K562 (cell line): ENCODE measurements around the gene NMRAL1. TPM values are rescaled to one million over a fixed set of nuclear protein-coding genes. Genes with fewer than 3 reads are reported as not detected.

Experiments used
- BCL6 ChIP-seq: fragments of 250-450 bp; sonication (Bioruptor Pico); IDR thresholded peaks from 2 replicates; pipeline ENCODE4 v1.4.0; 2020
- HDAC1 ChIP-seq, 2 experiments: fragments of 450-650 bp; IDR thresholded peaks; 2 replicates each; pipeline ENCODE4 v1.6.1; 2016 to 2017; ENCODE audit warnings: inconsistent platforms in 1 of 2, mild to moderate bottlenecking in 1 of 2, moderate library complexity in 1 of 2
- HEY1 ChIP-seq: fragments of 250-450 bp; sonication (Bioruptor Pico); IDR thresholded peaks from 2 replicates; pipeline ENCODE4 v1.5.0; 2020; ENCODE audit warnings: mild to moderate bottlenecking, moderate library complexity, borderline replicate concordance
- KLF6 ChIP-seq: fragments of 250-450 bp; sonication (Bioruptor Pico); IDR thresholded peaks from 2 replicates; pipeline ENCODE4 v1.4.0; 2020; ENCODE audit warnings: mild to moderate bottlenecking, moderate library complexity, borderline replicate concordance
- LEF1 ChIP-seq: fragments of 450-650 bp; IDR thresholded peaks from 2 replicates; pipeline ENCODE4 v1.6.1; 2016; ENCODE audit warnings: mild to moderate bottlenecking
- MAX ChIP-seq: sonication (generic); formaldehyde crosslinking; IDR thresholded peaks from 2 replicates; pipeline ENCODE4 v1.9.0; 2022; ENCODE audit warnings: mild to moderate bottlenecking, missing genetic modification reagents
- MLLT1 ChIP-seq, 2 experiments: fragments of 450-650 bp; IDR thresholded peaks; 2 replicates each; pipeline ENCODE4 v1.6.1; 2016
- MTA1 ChIP-seq: fragments of 450-650 bp; IDR thresholded peaks from 2 replicates; pipeline ENCODE4 v1.6.1; 2017; ENCODE audit warnings: borderline replicate concordance
- NR2C1 ChIP-seq, 2 experiments: fragments of 450-650 bp; IDR thresholded peaks; 2 replicates each; pipeline ENCODE4 v1.6.1; 2017; ENCODE audit warnings: mild to moderate bottlenecking in 2 of 2, antibody characterized with exemption in 1 of 2, inconsistent platforms in 1 of 2, missing compliant biosample characterization in 1 of 2, missing genetic modification characterization in 1 of 2
- POLR3G ChIP-seq: IDR thresholded peaks from 2 replicates; pipeline ENCODE4 v1.6.1; 2011; ENCODE audit not compliant: insufficient read length, insufficient replicate concordance; ENCODE audit errors: extremely low read depth
- PURB ChIP-seq: sonication (generic); formaldehyde crosslinking; IDR thresholded peaks from 2 replicates; pipeline ENCODE4 v1.9.0; 2021; ENCODE audit warnings: low read depth, mild to moderate bottlenecking, missing genetic modification reagents
- RB1 ChIP-seq: fragments of 450-650 bp; IDR thresholded peaks from 2 replicates; pipeline ENCODE4 v1.6.1; 2017; ENCODE audit warnings: low read depth, mild to moderate bottlenecking
- SPI1 ChIP-seq: IDR thresholded peaks from 2 replicates; pipeline ENCODE4 v1.6.1; 2011; ENCODE audit warnings: low read depth, low read length, control low read depth, borderline replicate concordance
- SUPT5H ChIP-seq: fragments of 450-650 bp; IDR thresholded peaks from 2 replicates; pipeline ENCODE4 v1.6.1; 2016
- TAF1 ChIP-seq: IDR thresholded peaks from 2 replicates; pipeline ENCODE4 v1.6.1; 2011; ENCODE audit warnings: mild to moderate bottlenecking, low read length, moderate library complexity; ENCODE audit not compliant: insufficient read depth, control insufficient read depth, severe bottlenecking; ENCODE audit errors: extremely low read depth
- UBTF ChIP-seq, 2 experiments: IDR thresholded peaks; 2 replicates each; pipeline ENCODE4 v1.6.1; 2012; ENCODE audit warnings: improper control_type of control experiment in 2 of 2, low read depth in 2 of 2, low read length in 2 of 2, borderline replicate concordance in 1 of 2
- VEZF1 ChIP-seq: fragments of 200-800 bp; sonication (Bioruptor generic); IDR thresholded peaks from 2 replicates; pipeline ENCODE4 v1.6.1; 2017; ENCODE audit warnings: missing genetic modification characterization, missing compliant biosample characterization
- ZNF316 ChIP-seq: fragments of 450-650 bp; IDR thresholded peaks from 2 replicates; pipeline ENCODE4 v1.6.1; 2016
- ZNF347 ChIP-seq: fragments of 450-650 bp; formaldehyde crosslinking; IDR thresholded peaks from 2 replicates; pipeline ENCODE4 v1.4.0; 2020; ENCODE audit warnings: low read depth, mild to moderate bottlenecking, moderate library complexity
- ZNF740 ChIP-seq, 3 experiments: fragments of 200-800 bp in 1 of 3; sonication (Bioruptor generic) in 1 of 3; sonication (generic) in 1 of 3; formaldehyde crosslinking in 1 of 3; IDR thresholded peaks; 2 replicates each; pipeline versions ENCODE4 v1.6.1 to v1.8.0; 2016 to 2022; ENCODE audit warnings: mild to moderate bottlenecking in 2 of 3, missing compliant biosample characterization in 2 of 3, missing genetic modification characterization in 2 of 3, missing genetic modification reagents in 1 of 3
- polyA plus RNA-seq, 8 experiments: library from polyadenylated mRNA; depleted of rRNA in 4 of 8; stranded (reverse) in 5 of 8; unstranded in 3 of 8; fragments of >200 nt; fragmentation: Nextera tagmentation in 2 of 8; fragmentation: Illumina TruSeq in 1 of 8; extraction: Ambion mirVana in 2 of 8; extraction: Trizol in 1 of 8; gene quantifications; 2 replicates each; pipeline versions ENCODE4 v1.2.1 to v1.2.3, GENCODE V29; 2011 to 2014; ENCODE audit warnings: inconsistent platforms in 1 of 8, missing spikeins in 1 of 8
- total RNA-seq, 7 experiments: library from RNA; depleted of rRNA in 6 of 7; stranded (reverse); fragments of >200 nt in 6 of 7; fragmentation: Illumina TruSeq in 2 of 7; extraction: Trizol in 2 of 7; gene quantifications; 2 replicates each; pipeline versions ENCODE4 v1.2.1 to v1.2.3, GENCODE V29; 2011 to 2021; ENCODE audit warnings: low replicate concordance in 1 of 7

The NMRAL1 gene
- total and polyA plus RNA-seq, 9 of the 15 experiments (the other 6 are each of a cell fraction or from before 2014, with no cell fraction given) = 6.3 to 116 (median 63.2) TPM

- peak; percentile 23; the same call in 1 of the 2 replicates for TF ChIP-seq MAX (CRISPR knock-in tag)
- TF ChIP-seq UBTF (IDR thresholded peaks at IDR 0.05; ENCODE audit: borderline replicate concordance in 1 of 2, low read depth in 2 of 2, low read length in 2 of 2) = 0 out of 4 replicates have a peak, but pooled peaks have one; percentile 20 to 36
- 0 out of 2 replicates have a peak, but pooled peaks have one; percentile 11 for TF ChIP-seq SUPT5H
- no peak for TF ChIP-seq KLF6 (CRISPR knock-in tag)
- TF ChIP-seq TAF1 = peak; percentile 19
- TF ChIP-seq ZNF316 = peak; percentile 32; the same call in 1 of the 2 replicates
- peak in 1 of 2 experiments; percentile 71; a peak in 1 of 4 replicates for TF ChIP-seq HDAC1 (IDR thresholded peaks at IDR 0.05)
- TF ChIP-seq MTA1 = peak; percentile 51; the same call in 1 of the 2 replicates
- no peak for TF ChIP-seq POLR3G
- TF ChIP-seq MLLT1 (IDR thresholded peaks at IDR 0.05) = peak in 1 of 2 experiments; percentile 50; a peak in 1 of 4 replicates
- peak; percentile 48; the same call in 1 of the 2 replicates for TF ChIP-seq VEZF1 (CRISPR knock-in tag)
- TF ChIP-seq HEY1 (CRISPR knock-in tag) = no peak
- TF ChIP-seq SPI1 = peak; percentile 91
- TF ChIP-seq LEF1 = peak; percentile 49; the same call in 1 of the 2 replicates
- 0 out of 2 replicates have a peak, but pooled peaks have one; percentile 9 for TF ChIP-seq RB1
- TF ChIP-seq ZNF740 (CRISPR knock-in tag; IDR thresholded peaks at IDR 0.05) = peak; percentile 40
- no peak for TF ChIP-seq ZNF740 (tag; IDR thresholded peaks at IDR 0.05)
- TF ChIP-seq BCL6 = no peak
- TF ChIP-seq PURB (CRISPR knock-in tag) = no peak
- no peak for TF ChIP-seq ZNF347 (CRISPR knock-in tag)
- no peak; the same call in 1 of the 2 replicates for TF ChIP-seq NR2C1 (IDR thresholded peaks at IDR 0.05)
- peak; percentile 47; the same call in 1 of the 2 replicates for TF ChIP-seq NR2C1 (tag; IDR thresholded peaks at IDR 0.05)
Measured at GRCh38 chr16:4415538-4416199, 58.8 kb downstream of the NMRAL1 start (continued).
